Spleen (tissue), 11 donors: ENCODE results near the gene THUMPD3. TPM values are rescaled to one million over a fixed set of nuclear protein-coding genes. Genes with fewer than 3 reads are reported as not detected.
A peak's percentile ranks its signal among the peaks of the same experiment; 100 is the strongest.

Experiments
- DNase-seq: peaks from one replicate; pipeline ENCODE4 v3.0.0-alpha.2; 2020
- H3K27ac ChIP-seq, 8 donors: fragments of 200-600 bp; sonication (generic) in 7 of 8; 1 replicate in 4 of 8; 2 replicates in 4 of 8; pipeline versions ENCODE4 v1.5.0 to v1.8.0; 2016 to 2021; ENCODE audit warnings: inconsistent platforms in 4 of 8, mild to moderate bottlenecking in 4 of 8, moderate library complexity in 1 of 8
- H3K27me3 ChIP-seq, 7 donors: fragments of 200-600 bp; sonication (generic) in 6 of 7; replicated peaks in 1 of 7; 1 replicate in 4 of 7; 2 replicates in 3 of 7; pipeline versions ENCODE4 v1.5.0 to v1.8.0; 2016 to 2021; ENCODE audit warnings: inconsistent platforms in 3 of 7, mild to moderate bottlenecking in 1 of 7
- H3K36me3 ChIP-seq, 6 donors: fragments of 200-600 bp; sonication (generic) in 5 of 6; 1 replicate in 4 of 6; 2 replicates in 2 of 6; pipeline versions ENCODE4 v1.5.0 to v1.8.0; 2016 to 2021; ENCODE audit warnings: inconsistent platforms in 2 of 6
- H3K4me1 ChIP-seq, 6 donors: fragments of 200-600 bp; sonication (generic) in 5 of 6; 1 replicate in 3 of 6; 2 replicates in 3 of 6; pipeline versions ENCODE4 v1.5.0 to v1.8.0; 2016 to 2021; ENCODE audit warnings: inconsistent platforms in 3 of 6
- H3K4me3 ChIP-seq, 8 donors: fragments of 200-600 bp; sonication (generic) in 7 of 8; 1 replicate in 4 of 8; 2 replicates in 4 of 8; pipeline versions ENCODE4 v1.5.0 to v1.8.0; 2016 to 2021; ENCODE audit warnings: inconsistent platforms in 4 of 8, mild to moderate bottlenecking in 4 of 8, moderate library complexity in 2 of 8
- H3K9me3 ChIP-seq, 8 donors: fragments of 200-600 bp; sonication (generic) in 7 of 8; 1 replicate in 4 of 8; 2 replicates in 4 of 8; pipeline versions ENCODE4 v1.5.0 to v1.8.0; 2016 to 2021; ENCODE audit warnings: inconsistent platforms in 4 of 8
- POLR2A ChIP-seq, 3 donors: fragments of 450-650 bp; IDR thresholded peaks; one replicate each; pipeline ENCODE4 v1.5.1; 2017; ENCODE audit warnings: antibody characterized with exemption in 3 of 3, mild to moderate bottlenecking in 1 of 3
- POLR2AphosphoS5 ChIP-seq, 3 donors: sonication (generic); formaldehyde crosslinking; IDR thresholded peaks; one replicate each; pipeline ENCODE4 v1.5.1; 2017; ENCODE audit warnings: antibody characterized with exemption in 3 of 3
- WGBS, 5 donors: extraction: QIAGEN DNeasy Blood & Tissue Kit in 3 of 5; methylation state at CpG; one replicate each; pipeline versions ENCODE4 v1.1.5 to v1.1.7; 2013 to 2018; 5-methylcytosine and 5-hydroxymethylcytosine counted together
- intact Hi-C: fragments of 100-400 bp; cut with DNase I; formaldehyde crosslinking; loops from one replicate; pipeline ENCODE4 v1.15.0; 2023; ENCODE audit warnings: low total_unique reads
- polyA plus RNA-seq, 3 donors: library from polyadenylated mRNA; stranded (reverse); fragments of 200-250 nt; gene quantifications; one replicate each; pipeline ENCODE4 v1.2.1, GENCODE V29; 2013
- total RNA-seq, 7 donors: library from RNA; depleted of rRNA in 3 of 7; stranded (reverse); fragments of >200 nt in 3 of 7; fragmentation: NEBNext Ultra II Directional in 4 of 7; extraction: Animal tissue kit (Norgen Biotek cat#: 25700) in 4 of 7; gene quantifications; one replicate each; pipeline versions ENCODE4 v1.1.0 to v1.2.1, GENCODE V29; 2016 to 2021
- TF ChIP-seq, protein P1 (sequence below), 11 experiments: fragments of 200-600 bp in 7 of 11; fragments of 450-650 bp in 4 of 11; sonication (generic) in 4 of 11; IDR thresholded peaks in 8 of 11; conservative IDR thresholded peaks in 3 of 11; 1 replicate in 7 of 11; 2 replicates in 4 of 11; pipeline versions ENCODE4 v1.4.0 to v1.8.0; 2016 to 2021; ENCODE audit warnings: antibody characterized with exemption in 11 of 11, inconsistent platforms in 4 of 11, mild to moderate bottlenecking in 1 of 11
- donor health status: healthy with polysubstance abuse.
- donor health status: DM: no; HTN: no; CAD: no; lungs with moderate emphysema.
- donor health status: DM: no; HTN: no; CAD: no.
- donor health status: Bipolar disorder and iron deficiency.
- donor health status: healthy.
- donor health status: DM: no; HTN: no; CAD: no.
- donor health status: DM: yes; HTN: yes; CAD: no.

THUMPD3 gene
- total and polyA plus RNA-seq, 10 donors, result 16.3 to 36.8 (median 23.8) TPM

DNA sequence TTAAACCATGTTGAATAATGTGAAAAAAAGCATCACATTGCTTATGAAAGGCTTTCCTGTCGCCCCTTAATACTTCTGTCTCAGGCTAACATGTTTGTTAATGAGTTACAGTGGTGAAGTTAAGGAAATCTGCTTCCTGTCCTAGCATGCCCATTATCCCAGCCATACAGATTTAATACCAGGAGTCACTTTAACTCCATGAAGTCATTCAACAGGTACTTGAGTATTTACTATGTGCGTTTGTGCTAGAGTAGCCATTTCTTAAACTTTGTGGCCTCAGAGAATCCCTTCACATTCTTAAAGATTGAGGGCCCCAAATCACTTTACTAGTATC lies 24.4 kb downstream of the THUMPD3 start:
- TF ChIP-seq POLR2AphosphoS5 (IDR thresholded peaks at IDR 0.05) (no peak), POLR2A (IDR thresholded peaks at IDR 0.05) (no peak)
- TF ChIP-seq, protein P1, sequence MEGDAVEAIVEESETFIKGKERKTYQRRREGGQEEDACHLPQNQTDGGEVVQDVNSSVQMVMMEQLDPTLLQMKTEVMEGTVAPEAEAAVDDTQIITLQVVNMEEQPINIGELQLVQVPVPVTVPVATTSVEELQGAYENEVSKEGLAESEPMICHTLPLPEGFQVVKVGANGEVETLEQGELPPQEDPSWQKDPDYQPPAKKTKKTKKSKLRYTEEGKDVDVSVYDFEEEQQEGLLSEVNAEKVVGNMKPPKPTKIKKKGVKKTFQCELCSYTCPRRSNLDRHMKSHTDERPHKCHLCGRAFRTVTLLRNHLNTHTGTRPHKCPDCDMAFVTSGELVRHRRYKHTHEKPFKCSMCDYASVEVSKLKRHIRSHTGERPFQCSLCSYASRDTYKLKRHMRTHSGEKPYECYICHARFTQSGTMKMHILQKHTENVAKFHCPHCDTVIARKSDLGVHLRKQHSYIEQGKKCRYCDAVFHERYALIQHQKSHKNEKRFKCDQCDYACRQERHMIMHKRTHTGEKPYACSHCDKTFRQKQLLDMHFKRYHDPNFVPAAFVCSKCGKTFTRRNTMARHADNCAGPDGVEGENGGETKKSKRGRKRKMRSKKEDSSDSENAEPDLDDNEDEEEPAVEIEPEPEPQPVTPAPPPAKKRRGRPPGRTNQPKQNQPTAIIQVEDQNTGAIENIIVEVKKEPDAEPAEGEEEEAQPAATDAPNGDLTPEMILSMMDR (IDR thresholded peaks at IDR 0.05 in 8 of 11, conservative IDR thresholded peaks at IDR 0.05 in 3 of 11), result no peak
- H3K36me3 ChIP-seq, result peaks cover 5 to 97% (median 83%) of the 10 kb centered on the region in 6 donors
- intact Hi-C loops, result no loop called here
- peaks cover 3 to 67% (median 19%) of the 10 kb centered on the region in 6 donors for H3K4me1 ChIP-seq
- DNase-seq, result no peak
- no peaks in the 10 kb centered on the region for H3K27me3 ChIP-seq
- no peak overlapping the region for H3K27ac ChIP-seq
- no peaks in the 10 kb centered on the region for H3K9me3 ChIP-seq
- 72 to 92% (median 83%) methylated on average over 2 of the region's 2 CpGs for WGBS, 5 donors
- H3K4me3 ChIP-seq, result no peak overlapping the region

DNA sequence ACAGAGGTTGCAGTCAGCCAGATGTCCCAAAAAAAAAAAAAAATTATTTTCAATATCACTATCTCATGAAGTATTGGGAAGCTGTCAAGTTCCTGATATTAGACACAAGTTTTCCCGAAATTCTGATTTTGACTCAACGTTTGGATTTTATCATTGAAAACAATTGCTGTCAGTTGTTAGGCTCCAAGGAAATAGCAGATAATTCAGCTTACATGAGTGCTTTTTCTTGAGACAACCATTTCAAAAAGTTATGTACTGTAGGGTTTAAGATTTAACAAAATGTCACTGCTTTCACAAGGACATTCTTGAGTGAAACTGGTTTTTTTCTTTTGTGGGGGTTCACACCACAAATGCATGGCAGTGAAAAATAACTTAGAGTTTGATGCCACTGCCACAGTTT lies 25.3 kb downstream of the THUMPD3 start:
- no peaks in the 10 kb centered on the region for H3K27me3 ChIP-seq
- no peak for DNase-seq
- no peaks in the 10 kb centered on the region for H3K9me3 ChIP-seq
- intact Hi-C loops, result no loop called here
- H3K4me3 ChIP-seq, result no peak overlapping the region
- H3K27ac ChIP-seq, result no peak overlapping the region
- peaks cover 9 to 76% (median 27%) of the 10 kb centered on the region in 6 donors for H3K4me1 ChIP-seq
- peaks cover 5 to 99% (median 80%) of the 10 kb centered on the region in 6 donors for H3K36me3 ChIP-seq
- TF ChIP-seq POLR2A (IDR thresholded peaks at IDR 0.05), result no peak
- TF ChIP-seq, protein P1 (IDR thresholded peaks at IDR 0.05 in 8 of 11, conservative IDR thresholded peaks at IDR 0.05 in 3 of 11), result no peak
- no peak for TF ChIP-seq POLR2AphosphoS5 (IDR thresholded peaks at IDR 0.05)
- WGBS, 5 donors, result 84 to 96% (median 88%) methylated on average over 2 of the region's 2 CpGs

GRCh38 chr3:9388562-9389272 lies 25.9 kb downstream of the THUMPD3 start:
- no peak for TF ChIP-seq POLR2AphosphoS5 (IDR thresholded peaks at IDR 0.05)
- TF ChIP-seq POLR2A (IDR thresholded peaks at IDR 0.05), result no peak
- TF ChIP-seq, protein P1 (IDR thresholded peaks at IDR 0.05 in 8 of 11, conservative IDR thresholded peaks at IDR 0.05 in 3 of 11), result no peak
- Histone ChIP-seq H3K9me3 (no peaks in the 10 kb centered on the region), H3K27me3 (no peaks in the 10 kb centered on the region), H3K36me3 (peaks cover 5 to 99% (median 81%) of the 10 kb centered on the region in 6 donors), H3K4me1 (peaks cover 15 to 82% (median 33%) of the 10 kb centered on the region in 6 donors), H3K4me3 (no peak overlapping the region), H3K27ac (no peak overlapping the region)
- no peak for DNase-seq
- intact Hi-C loops, result no loop called here
- WGBS, 5 donors, result 90 to 97% (median 93%) methylated on average over 5 of the region's 5 CpGs

GRCh38 chr3:9390265-9390888 lies 27.5 kb downstream of the THUMPD3 start:
- peak overlapping the region in 3 of 8 donors; percentile 31 to 59 (median 48) for H3K27ac ChIP-seq
- H3K4me3 ChIP-seq, result no peak overlapping the region
- H3K9me3 ChIP-seq, result no peaks in the 10 kb centered on the region
- 80 to 89% (median 87%) methylated on average over 5 of the region's 5 CpGs for WGBS, 5 donors
- DNase-seq, result no peak
- H3K27me3 ChIP-seq, result no peaks in the 10 kb centered on the region
- TF ChIP-seq POLR2A (IDR thresholded peaks at IDR 0.05), result no peak
- no peak for TF ChIP-seq POLR2AphosphoS5 (IDR thresholded peaks at IDR 0.05)
- TF ChIP-seq, protein P1 (IDR thresholded peaks at IDR 0.05 in 8 of 11, conservative IDR thresholded peaks at IDR 0.05 in 3 of 11), result no peak
- intact Hi-C loops, result no loop called here
- peaks cover 31 to 90% (median 49%) of the 10 kb centered on the region in 6 donors for H3K4me1 ChIP-seq
- H3K36me3 ChIP-seq, result peaks cover 5 to 99% (median 70%) of the 10 kb centered on the region in 6 donors
